Lung (tissue), 12 donors: ENCODE data around the gene WASHC3. TPM values are rescaled to one million over a fixed set of nuclear protein-coding genes. Genes with fewer than 3 reads are reported as not detected.
A peak's percentile ranks its signal among the peaks of the same experiment; 100 is the strongest.

Source experiments
- ATAC-seq: fragments of 200-7000 bp; cut with Tn5 transposase; one replicate; pipeline ENCODE4 v1.9.1; 2020; ENCODE audit warnings: moderate number of reproducible peaks; ENCODE audit not compliant: insufficient read depth, low FRiP score
- DNase-seq, 3 donors: peaks; one replicate each; pipeline ENCODE4 v3.0.0-alpha.2; 2013 to 2017
- H3K27ac ChIP-seq, 2 donors: one replicate each; pipeline ENCODE4 v1.5.1; 2013; ENCODE audit warnings: mild to moderate bottlenecking in 2 of 2, moderate library complexity in 2 of 2, control low read depth in 1 of 2, inconsistent platforms in 1 of 2, low read depth in 1 of 2, low read length in 1 of 2
- H3K27me3 ChIP-seq, 3 donors: one replicate each; pipeline ENCODE4 v1.5.1; 2013; ENCODE audit warnings: low read length in 2 of 3; ENCODE audit not compliant: control insufficient read depth in 3 of 3, insufficient read depth in 3 of 3
- H3K36me3 ChIP-seq, 4 donors: one replicate each; pipeline ENCODE4 v1.5.1; 2013; ENCODE audit warnings: low read length in 4 of 4, mild to moderate bottlenecking in 1 of 4, moderate library complexity in 1 of 4; ENCODE audit not compliant: control insufficient read depth in 4 of 4, insufficient read depth in 4 of 4
- H3K4me1 ChIP-seq, 5 donors: one replicate each; pipeline ENCODE4 v1.5.1; 2013; ENCODE audit warnings: low read length in 5 of 5, mild to moderate bottlenecking in 2 of 5, moderate library complexity in 1 of 5; ENCODE audit not compliant: control insufficient read depth in 5 of 5, insufficient read depth in 5 of 5
- H3K4me3 ChIP-seq: one replicate; pipeline ENCODE4 v1.5.1; 2013; ENCODE audit warnings: mild to moderate bottlenecking, control low read depth, moderate library complexity
- H3K9ac ChIP-seq, 2 donors: one replicate each; pipeline ENCODE4 v1.5.1; 2013; ENCODE audit warnings: low read length in 2 of 2, control low read depth in 1 of 2; ENCODE audit not compliant: insufficient read depth in 1 of 2
- H3K9me3 ChIP-seq, 4 donors: one replicate each; pipeline ENCODE4 v1.5.1; 2013; ENCODE audit warnings: low read length in 3 of 4, mild to moderate bottlenecking in 1 of 4, moderate library complexity in 1 of 4; ENCODE audit not compliant: control insufficient read depth in 4 of 4, insufficient read depth in 3 of 4
- whole genome bisulfite sequencing, 2 donors: extraction: QIAGEN DNeasy Blood & Tissue Kit; methylation state at CpG; one replicate each; pipeline ENCODE4 v1.1.7; 2013; 5-methylcytosine and 5-hydroxymethylcytosine counted together
- polyA plus RNA-seq, 2 donors: library from polyadenylated mRNA; stranded (reverse); fragments of 200-250 nt; gene quantifications; one replicate each; pipeline ENCODE4 v1.2.1, GENCODE V29; 2013
- total RNA-seq, 2 donors: library from RNA; depleted of rRNA in 1 of 2; stranded (reverse); fragments of >200 nt in 1 of 2; gene quantifications; one replicate each; pipeline ENCODE4 v1.2.1, GENCODE V29; 2014 to 2021
- TF ChIP-seq, protein P1 (sequence below): IDR thresholded peaks from 2 replicates; pipeline ENCODE4 v1.5.1; 2012; ENCODE audit warnings: mild to moderate bottlenecking; ENCODE audit errors: control extremely low read depth, extremely low read depth
- donor health status: control.
- donor health status: control.
- donor health status: Bipolar disorder and iron deficiency.
- donor health status: healthy.
- donor health status: DM: yes; HTN: yes; CAD: no.

The WASHC3 gene
- total and polyA plus RNA-seq, 4 donors = 28.0 to 53.3 (median 45.2) TPM

DNA sequence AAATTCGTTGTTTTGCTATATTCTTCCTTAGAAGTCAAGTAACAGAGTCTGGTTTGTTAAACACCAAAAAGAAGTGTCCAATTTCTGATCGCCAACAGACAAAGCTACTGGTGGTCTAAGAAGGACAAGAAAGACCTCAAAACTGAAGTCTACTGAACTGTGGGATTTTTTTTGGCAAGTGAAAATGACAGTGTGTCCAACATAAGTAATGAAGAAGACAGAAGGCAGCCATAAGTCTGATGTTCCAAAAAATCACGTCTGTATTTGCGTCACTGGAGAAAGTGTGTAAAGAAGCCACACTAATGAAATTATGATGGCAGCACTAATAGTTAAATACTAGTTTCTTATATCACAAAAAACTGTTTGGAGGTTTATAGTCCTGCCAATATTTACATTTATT lies 32.6 kb downstream of the WASHC3 start:
- Histone ChIP-seq H3K27me3 (no peaks in the 10 kb centered on the region), H3K9me3 (no peaks in the 10 kb centered on the region), H3K36me3 (peaks cover 0 to 9% (median 0%) of the 10 kb centered on the region in 4 donors), H3K4me3 (no peak overlapping the region), H3K27ac (no peak overlapping the region), H3K4me1 (peaks cover 0 to 4% (median 0%) of the 10 kb centered on the region in 5 donors), H3K9ac (no peak overlapping the region)
- 84 to 93% methylated on average over 4 of the region's 4 CpGs for WGBS, 2 donors
- DNase-seq (no peak), ATAC-seq (no peak)
- TF ChIP-seq, protein P1, sequence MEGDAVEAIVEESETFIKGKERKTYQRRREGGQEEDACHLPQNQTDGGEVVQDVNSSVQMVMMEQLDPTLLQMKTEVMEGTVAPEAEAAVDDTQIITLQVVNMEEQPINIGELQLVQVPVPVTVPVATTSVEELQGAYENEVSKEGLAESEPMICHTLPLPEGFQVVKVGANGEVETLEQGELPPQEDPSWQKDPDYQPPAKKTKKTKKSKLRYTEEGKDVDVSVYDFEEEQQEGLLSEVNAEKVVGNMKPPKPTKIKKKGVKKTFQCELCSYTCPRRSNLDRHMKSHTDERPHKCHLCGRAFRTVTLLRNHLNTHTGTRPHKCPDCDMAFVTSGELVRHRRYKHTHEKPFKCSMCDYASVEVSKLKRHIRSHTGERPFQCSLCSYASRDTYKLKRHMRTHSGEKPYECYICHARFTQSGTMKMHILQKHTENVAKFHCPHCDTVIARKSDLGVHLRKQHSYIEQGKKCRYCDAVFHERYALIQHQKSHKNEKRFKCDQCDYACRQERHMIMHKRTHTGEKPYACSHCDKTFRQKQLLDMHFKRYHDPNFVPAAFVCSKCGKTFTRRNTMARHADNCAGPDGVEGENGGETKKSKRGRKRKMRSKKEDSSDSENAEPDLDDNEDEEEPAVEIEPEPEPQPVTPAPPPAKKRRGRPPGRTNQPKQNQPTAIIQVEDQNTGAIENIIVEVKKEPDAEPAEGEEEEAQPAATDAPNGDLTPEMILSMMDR = no peak

DNA sequence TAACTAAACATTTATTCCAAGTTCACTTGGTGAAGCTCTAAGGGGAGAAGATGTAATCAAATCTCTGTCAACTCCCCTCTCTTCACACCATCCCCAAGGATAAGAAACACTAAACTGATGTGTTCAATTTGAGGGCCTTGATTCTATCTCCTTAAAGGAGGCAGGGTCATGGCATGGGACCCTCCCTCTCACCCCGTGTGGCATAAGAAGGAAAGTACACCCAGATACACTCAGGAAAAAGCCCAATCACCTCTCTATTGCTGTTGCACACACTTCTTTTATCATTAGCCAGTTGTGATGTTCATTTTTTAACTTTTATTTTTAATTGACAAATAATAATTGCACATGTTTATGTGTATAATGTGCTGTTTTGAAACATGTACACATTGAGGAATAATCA lies 35.1 kb downstream of the WASHC3 start:
- DNase-seq (no peak), ATAC-seq (no peak)
- WGBS, 2 donors = 71 to 72% methylated on average over 1 of the region's 1 CpG
- Histone ChIP-seq H3K4me3 (no peak overlapping the region), H3K27me3 (no peaks in the 10 kb centered on the region), H3K27ac (no peak overlapping the region), H3K36me3 (peaks cover 0 to 6% (median 0%) of the 10 kb centered on the region in 4 donors), H3K9ac (no peak overlapping the region), H3K4me1 (peaks cover 0 to 4% (median 0%) of the 10 kb centered on the region in 5 donors), H3K9me3 (no peaks in the 10 kb centered on the region)
- TF ChIP-seq, protein P1 = no peak

DNA sequence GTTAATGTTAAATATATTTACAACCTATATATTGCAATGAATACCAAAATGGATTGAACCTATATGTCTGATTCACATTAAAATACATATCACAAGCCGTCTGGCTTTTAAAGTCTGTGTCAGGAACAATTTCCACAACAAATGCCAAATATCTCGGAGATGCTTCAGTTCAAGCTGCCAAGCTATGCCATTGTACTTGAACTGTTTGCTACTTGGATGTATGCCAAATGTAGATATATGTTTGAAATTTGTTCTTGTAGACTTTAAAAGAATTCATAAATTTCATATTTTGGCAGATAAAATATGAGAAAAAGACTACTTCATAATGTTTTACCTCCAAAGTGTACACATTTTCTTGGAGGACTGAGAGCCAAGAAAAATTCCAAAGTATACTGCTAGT lies 37.0 kb downstream of the WASHC3 start:
- Histone ChIP-seq H3K9ac (no peak overlapping the region), H3K4me1 (peaks cover 0 to 4% (median 0%) of the 10 kb centered on the region in 5 donors), H3K9me3 (no peaks in the 10 kb centered on the region), H3K27ac (no peak overlapping the region), H3K36me3 (peaks cover 0 to 5% (median 0%) of the 10 kb centered on the region in 4 donors), H3K27me3 (no peaks in the 10 kb centered on the region), H3K4me3 (no peak overlapping the region)
- TF ChIP-seq, protein P1 = no peak
- ATAC-seq (no peak), DNase-seq (peak in 2 of 3 donors; percentile 11 to 21)
- WGBS, 2 donors = 48 to 63% methylated on average over 2 of the region's 2 CpGs

DNA sequence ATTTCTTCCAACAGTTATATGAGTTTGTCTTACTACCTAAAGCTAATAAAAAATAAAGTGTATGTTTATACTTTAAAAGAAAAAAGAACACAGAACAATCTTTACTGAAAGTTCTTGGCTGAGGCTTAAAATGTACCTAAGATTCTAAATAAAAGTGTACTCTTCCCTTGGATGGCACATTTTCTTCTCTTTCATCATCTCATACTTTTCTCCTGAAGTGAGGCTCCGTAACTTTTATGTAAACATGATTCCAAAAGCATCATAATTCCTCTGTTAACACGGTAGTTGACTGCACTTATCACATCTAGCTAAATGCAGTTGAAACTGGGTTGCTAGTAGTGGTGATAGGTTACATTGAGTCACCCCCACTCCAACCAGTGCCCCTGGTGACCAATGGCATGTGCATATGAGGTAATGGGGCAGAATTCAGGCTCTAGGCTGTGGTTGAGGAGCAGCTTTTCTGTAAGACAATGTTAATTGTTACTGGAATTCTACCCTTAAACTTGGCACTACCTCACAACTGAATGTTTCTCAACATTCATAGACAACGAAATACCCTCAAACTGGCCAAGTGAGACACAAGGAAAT lies 38.4 kb downstream of the WASHC3 start:
- DNase-seq (no peak), ATAC-seq (peak; percentile 47)
- TF ChIP-seq, protein P1 = no peak
- Histone ChIP-seq H3K4me1 (peaks cover 0 to 4% (median 0%) of the 10 kb centered on the region in 5 donors), H3K36me3 (peaks cover 0 to 5% (median 0%) of the 10 kb centered on the region in 4 donors), H3K4me3 (no peak overlapping the region), H3K9ac (no peak overlapping the region), H3K9me3 (no peaks in the 10 kb centered on the region), H3K27me3 (no peaks in the 10 kb centered on the region), H3K27ac (no peak overlapping the region)
- 72 to 86% methylated on average over 3 of the region's 3 CpGs for WGBS, 2 donors
